Hepatocyte (in vitro differentiated cells): ENCODE data around the gene ZFPM1. TPM values are rescaled to one million over a fixed set of nuclear protein-coding genes. Genes with fewer than 3 reads are reported as not detected.

Experiments
- DNase-seq: peaks from one replicate; pipeline ENCODE4 v3.0.0-alpha.2; 2016; ENCODE audit warnings: low spot score
- H2AFZ ChIP-seq: fragments of 200-600 bp; sonication (generic); 2 replicates; pipeline ENCODE4 v1.6.0; 2016; ENCODE audit warnings: antibody characterized with exemption, mild to moderate bottlenecking
- H3K27ac ChIP-seq: fragments of 200-600 bp; sonication (generic); 2 replicates; pipeline ENCODE4 v1.5.1; 2016; ENCODE audit warnings: mild to moderate bottlenecking
- H3K27me3 ChIP-seq: fragments of 200-600 bp; sonication (generic); 2 replicates; pipeline ENCODE4 v1.6.1; 2016
- H3K36me3 ChIP-seq: fragments of 200-600 bp; sonication (generic); replicated peaks from 2 replicates; pipeline ENCODE4 v1.5.1; 2016; ENCODE audit warnings: low read depth; ENCODE audit not compliant: insufficient read depth
- H3K4me1 ChIP-seq: fragments of 200-600 bp; sonication (generic); 2 replicates; pipeline ENCODE4 v1.5.1; 2016; ENCODE audit warnings: mild to moderate bottlenecking, moderate library complexity; ENCODE audit not compliant: insufficient read depth
- H3K4me2 ChIP-seq: fragments of 200-600 bp; sonication (generic); 2 replicates; pipeline ENCODE4 v1.6.0; 2016
- H3K4me3 ChIP-seq: fragments of 200-600 bp; sonication (generic); 2 replicates; pipeline ENCODE4 v1.5.1; 2016; ENCODE audit warnings: mild to moderate bottlenecking
- H3K79me2 ChIP-seq: fragments of 200-600 bp; sonication (generic); 2 replicates; pipeline ENCODE4 v1.6.0; 2017; ENCODE audit warnings: mild to moderate bottlenecking
- H3K9me2 ChIP-seq: fragments of 200-600 bp; sonication (generic); replicated peaks from 2 replicates; pipeline ENCODE4 v1.6.0; 2017; ENCODE audit warnings: mild to moderate bottlenecking; ENCODE audit not compliant: insufficient read depth
- H3K9me3 ChIP-seq: fragments of 200-600 bp; sonication (generic); 2 replicates; pipeline ENCODE4 v1.5.1; 2016; ENCODE audit warnings: low read depth, mild to moderate bottlenecking
- H4K20me1 ChIP-seq: fragments of 200-600 bp; sonication (generic); 2 replicates; pipeline ENCODE4 v1.6.0; 2016; ENCODE audit warnings: mild to moderate bottlenecking; ENCODE audit not compliant: insufficient read depth, poor library complexity, severe bottlenecking
- EZH2 ChIP-seq: fragments of 200-600 bp; sonication (generic); IDR thresholded peaks from 2 replicates; pipeline ENCODE4 v1.6.1; 2016; ENCODE audit warnings: antibody characterized with exemption, mild to moderate bottlenecking, borderline replicate concordance
- EZH2phosphoT487 ChIP-seq: fragments of 200-600 bp; sonication (generic); IDR thresholded peaks from one replicate; pipeline ENCODE4 v1.6.1; 2018; ENCODE audit warnings: antibody characterized with exemption, mild to moderate bottlenecking, low read depth, moderate library complexity; ENCODE audit not compliant: unreplicated experiment, severe bottlenecking
- WGBS: methylation state at CpG from one replicate; pipeline ENCODE4 v1.1.6; 2016; ENCODE audit warnings: low lambda C conversion rate; ENCODE audit errors: missing lambda C conversion rate; 5-methylcytosine and 5-hydroxymethylcytosine counted together
- polyA plus RNA-seq: library from polyadenylated mRNA; unstranded; fragments of >200 nt; fragmentation: Nextera tagmentation; extraction: Ambion mirVana; gene quantifications from 2 replicates; pipeline ENCODE4 v1.2.1, GENCODE V29; 2016
- total RNA-seq: library from RNA; depleted of rRNA; stranded (reverse); fragments of >200 nt; gene quantifications from 2 replicates; pipeline ENCODE4 v1.2.3, GENCODE V29; 2014
- TF ChIP-seq, protein P1 (sequence below): fragments of 200-600 bp; sonication (generic); IDR thresholded peaks from 2 replicates; pipeline ENCODE4 v1.5.1; 2016; ENCODE audit warnings: antibody characterized with exemption, mild to moderate bottlenecking; ENCODE audit not compliant: poor library complexity

Gene ZFPM1
- total and polyA plus RNA-seq, 2 experiments from 2014 or later = 4.1 to 11.9 TPM

DNA sequence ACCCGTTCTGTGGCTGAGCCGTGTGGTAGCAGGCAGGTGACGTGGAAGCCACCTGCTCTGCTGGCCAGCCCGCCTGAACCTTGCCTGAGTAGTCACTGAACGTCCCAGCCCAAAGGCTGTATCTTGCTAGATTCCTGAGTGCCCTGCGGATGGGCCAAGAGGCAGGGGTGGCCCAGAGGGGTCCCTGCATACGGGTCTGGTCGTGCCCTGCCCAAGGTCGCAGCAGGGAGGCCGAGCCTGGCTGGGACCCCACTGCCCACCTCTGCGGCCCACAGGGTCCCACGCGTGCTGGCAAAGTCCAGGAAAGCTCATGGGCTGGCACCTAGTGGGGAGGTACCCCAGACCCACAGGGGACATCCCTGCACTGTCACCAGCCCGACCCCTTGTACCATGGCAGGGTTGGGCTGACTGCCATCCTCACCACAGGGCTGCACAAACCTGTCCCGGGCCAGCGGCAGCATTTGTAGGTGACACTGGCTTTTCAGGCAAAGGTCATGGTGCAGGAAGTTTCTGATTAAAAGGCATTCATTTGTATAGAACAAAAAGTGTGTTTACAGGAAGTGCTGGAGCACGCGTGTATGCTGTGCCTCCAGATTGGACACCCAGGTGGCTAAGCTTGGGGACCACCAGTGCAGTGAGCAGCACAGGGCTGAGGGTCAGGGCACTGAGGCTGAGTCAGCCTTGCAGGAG lies 72.0 kb downstream of the ZFPM1 start:
- Histone ChIP-seq H3K36me3 (no peaks in the 10 kb centered on the region), H3K27me3 (no peaks in the 10 kb centered on the region), H2AFZ (no peak overlapping the region), H3K9me3 (no peaks in the 10 kb centered on the region), H3K4me2 (no peak overlapping the region), H4K20me1 (no peaks in the 10 kb centered on the region), H3K9me2 (no peaks in the 10 kb centered on the region), H3K4me1 (peaks cover 14% of the 10 kb centered on the region), H3K4me3 (no peak overlapping the region), H3K79me2 (no peaks in the 10 kb centered on the region), H3K27ac (peak overlapping the region; percentile 43)
- TF ChIP-seq, protein P1, sequence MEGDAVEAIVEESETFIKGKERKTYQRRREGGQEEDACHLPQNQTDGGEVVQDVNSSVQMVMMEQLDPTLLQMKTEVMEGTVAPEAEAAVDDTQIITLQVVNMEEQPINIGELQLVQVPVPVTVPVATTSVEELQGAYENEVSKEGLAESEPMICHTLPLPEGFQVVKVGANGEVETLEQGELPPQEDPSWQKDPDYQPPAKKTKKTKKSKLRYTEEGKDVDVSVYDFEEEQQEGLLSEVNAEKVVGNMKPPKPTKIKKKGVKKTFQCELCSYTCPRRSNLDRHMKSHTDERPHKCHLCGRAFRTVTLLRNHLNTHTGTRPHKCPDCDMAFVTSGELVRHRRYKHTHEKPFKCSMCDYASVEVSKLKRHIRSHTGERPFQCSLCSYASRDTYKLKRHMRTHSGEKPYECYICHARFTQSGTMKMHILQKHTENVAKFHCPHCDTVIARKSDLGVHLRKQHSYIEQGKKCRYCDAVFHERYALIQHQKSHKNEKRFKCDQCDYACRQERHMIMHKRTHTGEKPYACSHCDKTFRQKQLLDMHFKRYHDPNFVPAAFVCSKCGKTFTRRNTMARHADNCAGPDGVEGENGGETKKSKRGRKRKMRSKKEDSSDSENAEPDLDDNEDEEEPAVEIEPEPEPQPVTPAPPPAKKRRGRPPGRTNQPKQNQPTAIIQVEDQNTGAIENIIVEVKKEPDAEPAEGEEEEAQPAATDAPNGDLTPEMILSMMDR = no peak
- no peak for TF ChIP-seq EZH2phosphoT487
- no peak for TF ChIP-seq EZH2
- 79% methylated on average over 18 of the region's 18 CpGs for WGBS
- DNase-seq = no peak

- no peaks in the 10 kb centered on the region for H3K9me2 ChIP-seq
- WGBS = 81% methylated on average over 10 of the region's 17 CpGs
- H3K4me3 ChIP-seq = no peak overlapping the region
- no peaks in the 10 kb centered on the region for H3K36me3 ChIP-seq
- no peak for DNase-seq
- H3K27ac ChIP-seq = peak overlapping the region; percentile 43
- H2AFZ ChIP-seq = no peak overlapping the region
- TF ChIP-seq, protein P1 = no peak
- peaks cover 18% of the 10 kb centered on the region for H3K4me1 ChIP-seq
- H3K27me3 ChIP-seq = no peaks in the 10 kb centered on the region
- no peaks in the 10 kb centered on the region for H4K20me1 ChIP-seq
- H3K9me3 ChIP-seq = no peaks in the 10 kb centered on the region
- H3K79me2 ChIP-seq = no peaks in the 10 kb centered on the region
- no peak overlapping the region for H3K4me2 ChIP-seq
Measured at GRCh38 chr16:88525663-88525990, 72.5 kb downstream of the ZFPM1 start.

GRCh38 chr16:88526008-88526905 lies 73.2 kb downstream of the ZFPM1 start:
- peak overlapping the region; percentile 43 for H3K27ac ChIP-seq

More at GRCh38 chr16:88526008-88526905, 73.2 kb downstream of the ZFPM1 start:
- Histone ChIP-seq H3K4me3 (no peak overlapping the region), H3K36me3 (no peaks in the 10 kb centered on the region), H4K20me1 (no peaks in the 10 kb centered on the region), H3K79me2 (no peaks in the 10 kb centered on the region), H3K4me2 (no peak overlapping the region), H3K4me1 (peaks cover 18% of the 10 kb centered on the region), H3K27me3 (no peaks in the 10 kb centered on the region), H3K9me3 (no peaks in the 10 kb centered on the region), H2AFZ (no peak overlapping the region), H3K9me2 (no peaks in the 10 kb centered on the region)
- WGBS = 74% methylated on average over 29 of the region's 29 CpGs
- DNase-seq = no peak
- TF ChIP-seq, protein P1 = no peak
- TF ChIP-seq EZH2phosphoT487 = no peak
- TF ChIP-seq EZH2 = no peak
